GM21786 (cell line): ENCODE measurements around the gene ATP7B.
"Not testable (repeated sequence)": the region's sequence is repeated elsewhere in the genome, so short reads cannot be mapped to it uniquely, and the experiment has no call there.

Experiments used
- ATAC-seq: cut with Tn5 transposase; IDR thresholded peaks from one replicate; pipeline ENCODE4 v1.9.1; 2021; ENCODE audit not compliant: unreplicated experiment

ATP7B gene

DNA sequence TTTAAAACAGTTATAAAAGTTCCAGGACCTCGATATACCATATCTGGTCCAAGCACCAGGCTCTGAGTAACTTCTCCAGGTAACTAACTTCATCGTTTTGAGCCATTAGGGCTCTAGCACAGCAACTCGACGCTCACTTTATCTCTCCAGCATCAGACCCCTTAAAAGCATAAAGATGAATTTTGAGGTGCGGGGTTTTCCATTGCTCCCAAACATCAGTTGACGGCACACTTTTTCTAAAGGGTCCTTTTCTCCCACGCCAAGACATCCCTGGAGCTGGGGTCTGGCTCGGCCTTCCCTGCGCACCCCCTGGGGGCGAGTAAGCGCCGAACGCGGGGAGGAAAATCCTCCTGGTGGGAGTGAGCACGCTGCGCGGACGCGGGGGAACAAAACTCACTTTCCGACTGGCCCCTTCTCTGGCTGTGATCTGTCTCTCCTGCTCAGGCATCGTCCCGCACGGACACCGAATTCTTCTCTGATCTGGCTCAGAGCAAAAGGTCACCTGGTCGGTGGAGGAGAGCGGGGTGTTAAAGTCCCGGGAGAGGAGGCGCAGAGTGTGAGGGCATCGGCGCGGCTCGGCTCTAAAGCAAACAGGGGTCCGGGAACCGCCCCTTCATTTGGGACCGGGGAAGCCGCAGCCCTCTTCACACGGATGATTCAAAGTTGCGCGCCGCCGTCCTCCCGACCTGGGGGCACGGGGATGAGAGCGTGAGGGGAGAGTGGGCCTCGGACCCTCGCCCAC is at the start of gene ATP7B:
Gene ATP7B, minus strand, starts transcription at position 561 of the 742 bp plus-strand sequence. Its CDS starts 113 bp downstream, at position 448.
- peak; percentile 5 for ATAC-seq

DNA sequence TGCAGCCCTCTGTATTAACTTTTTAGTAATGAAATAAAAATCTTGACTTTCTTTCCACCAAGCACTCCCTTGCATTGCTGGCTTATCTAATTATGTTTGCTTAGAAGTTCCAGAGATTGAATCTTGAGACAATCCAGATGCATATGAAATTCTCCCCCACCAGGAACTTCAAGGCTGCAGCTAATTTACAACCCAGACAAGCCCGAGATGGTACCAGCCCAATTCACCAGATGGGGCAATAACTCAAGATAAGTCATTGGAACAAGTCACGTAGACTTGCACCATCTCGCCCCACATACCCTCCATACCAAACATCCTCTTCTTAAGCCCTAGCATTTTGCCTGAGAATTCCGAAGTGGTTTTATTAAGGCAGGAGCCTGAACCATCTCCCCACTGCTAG is 42.2 kb upstream of the ATP7B start:
- ATAC-seq: no peak

DNA sequence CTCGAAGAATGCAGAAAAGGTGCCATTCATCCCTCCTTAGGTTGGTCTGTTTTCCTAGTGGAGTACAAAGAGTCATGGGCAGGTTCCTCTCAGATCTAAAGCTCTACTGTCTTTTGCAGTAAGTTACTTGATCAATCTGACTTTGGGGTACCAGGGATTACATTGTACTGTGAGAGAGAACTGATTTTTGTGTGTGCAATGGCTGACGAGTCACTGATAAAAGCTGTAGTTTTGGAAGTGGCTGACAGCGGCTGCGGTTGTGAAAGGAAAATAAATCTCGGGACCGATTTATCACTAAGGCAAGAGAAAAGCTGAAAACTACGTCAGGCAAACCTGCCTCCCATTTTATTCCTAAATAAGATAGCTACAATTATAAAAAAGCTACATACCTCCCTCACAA is 40.1 kb upstream of the ATP7B start:
- no peak for ATAC-seq

DNA sequence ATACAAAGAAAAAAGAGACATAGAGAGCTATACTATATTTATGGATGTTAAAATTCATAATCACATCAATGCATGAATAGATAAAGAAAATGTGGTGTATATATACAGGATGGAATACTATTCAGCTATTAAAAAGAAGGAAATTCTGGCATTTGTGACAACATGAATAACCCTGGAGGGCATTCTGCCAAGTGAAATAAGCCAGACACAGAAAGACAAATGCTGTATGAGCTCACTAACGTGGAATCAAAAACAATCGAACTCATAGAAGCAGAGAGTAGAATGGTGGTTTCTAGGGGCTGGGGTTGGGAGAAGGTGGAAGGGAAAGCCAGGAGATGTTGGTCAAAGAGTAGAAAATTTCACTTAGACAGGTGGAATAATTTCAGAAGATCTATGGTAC is 37.3 kb upstream of the ATP7B start:
- no peak for ATAC-seq

DNA sequence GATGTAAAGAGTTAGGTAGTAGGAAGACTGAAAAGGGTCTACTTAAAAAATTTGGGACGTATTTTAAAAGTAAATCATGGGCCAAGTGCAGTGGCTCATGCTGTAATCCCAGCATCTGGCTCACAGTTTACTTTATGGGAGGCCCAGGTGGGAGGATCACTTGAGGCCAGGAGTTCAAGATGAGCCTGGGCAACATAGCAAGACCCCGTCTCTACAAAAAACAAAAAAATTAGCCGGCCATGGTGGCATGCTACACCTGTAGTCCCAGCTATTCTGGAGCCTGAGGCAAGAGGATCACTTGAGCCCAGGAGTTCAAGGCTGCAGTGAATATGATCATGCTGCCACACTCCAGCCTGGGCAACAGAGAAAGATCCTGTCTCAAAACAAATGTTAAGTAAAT is 36.2 kb upstream of the ATP7B start:
- no peak for ATAC-seq

DNA sequence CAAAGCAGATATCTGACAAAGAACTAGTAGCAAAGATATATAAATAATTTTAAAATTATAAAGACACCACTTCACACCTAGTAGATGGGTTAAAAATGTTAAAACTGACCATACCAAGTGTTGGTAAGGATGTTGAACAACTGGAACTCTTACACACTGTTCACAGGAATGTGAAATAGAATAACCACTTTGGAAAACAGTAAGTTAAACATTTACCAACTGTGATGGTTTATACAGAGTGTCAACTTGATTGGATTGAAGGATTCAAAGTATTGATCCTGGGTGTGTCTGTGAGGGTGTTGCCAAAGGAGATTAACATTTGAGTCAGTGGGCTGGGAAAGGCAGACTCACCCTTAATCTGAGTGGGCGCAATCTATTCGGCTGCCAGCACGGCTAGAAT is 32.4 kb upstream of the ATP7B start:
- ATAC-seq: no peak

DNA sequence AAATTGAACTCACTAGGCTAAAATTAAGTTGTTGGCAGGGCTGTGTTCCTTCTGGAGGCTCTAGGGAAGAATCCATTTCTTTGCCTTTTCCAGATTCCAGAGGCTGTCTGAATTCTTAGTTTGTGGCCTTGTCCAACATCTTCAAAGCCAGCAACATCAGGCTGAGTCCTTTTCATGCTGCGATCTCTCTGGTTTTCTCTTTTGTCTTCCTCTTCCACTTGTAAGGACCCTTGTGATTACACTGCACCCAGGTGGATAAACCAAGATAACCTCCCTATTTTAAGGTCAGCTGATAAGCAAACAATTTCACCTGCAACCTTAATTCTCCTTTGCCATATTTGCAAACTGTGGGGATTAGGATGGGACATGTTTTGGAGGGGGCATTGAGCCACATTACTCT is 24.8 kb upstream of the ATP7B start:
- ATAC-seq: no peak

DNA sequence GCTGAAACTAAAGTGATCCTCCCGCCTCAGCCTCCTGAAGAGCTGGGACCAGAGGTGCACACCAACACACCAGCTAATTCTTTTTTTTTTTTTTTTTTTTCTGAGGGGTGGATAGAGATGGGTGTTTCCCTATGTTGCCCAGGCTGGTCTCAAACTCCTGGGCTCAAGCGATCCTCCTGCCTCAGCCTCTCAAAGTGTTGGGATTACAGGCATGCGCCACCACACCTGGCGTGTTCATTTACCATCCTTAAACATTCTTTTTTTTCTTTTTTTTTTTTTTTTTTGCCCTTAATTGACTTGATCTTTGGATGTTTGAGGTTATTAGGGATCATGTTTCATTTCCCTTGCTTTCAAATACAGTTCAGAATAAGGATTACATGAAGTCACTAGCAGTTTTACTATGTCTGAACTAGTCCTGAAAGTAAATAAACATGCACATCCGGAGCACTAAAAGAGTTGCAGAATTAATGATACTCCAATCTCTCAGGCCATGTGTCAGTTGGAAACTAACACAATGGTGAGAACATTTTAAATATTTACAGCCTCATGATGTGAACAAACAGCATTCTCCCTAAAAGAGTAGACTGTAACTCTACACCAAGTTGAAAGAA is 23.5 kb upstream of the ATP7B start:
- ATAC-seq: no peak

DNA sequence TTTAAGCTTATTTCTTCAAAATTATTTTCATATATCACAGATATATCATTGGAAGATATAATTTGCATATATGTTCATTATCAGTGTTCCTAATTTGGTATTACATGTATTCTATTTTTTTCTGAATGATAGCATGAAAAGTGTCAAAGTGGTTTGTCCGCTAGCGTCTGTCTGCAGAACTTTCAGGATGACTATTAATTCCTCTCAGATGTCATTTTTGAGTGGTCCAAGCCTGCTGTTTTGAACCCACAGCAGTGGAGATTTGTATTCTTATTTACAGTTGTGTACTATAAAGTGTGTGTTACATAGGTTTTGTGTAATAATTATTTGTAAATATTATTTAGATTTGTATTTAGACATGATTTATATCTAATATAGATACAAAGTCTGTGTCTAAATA is 21.8 kb upstream of the ATP7B start:
- no peak for ATAC-seq

DNA sequence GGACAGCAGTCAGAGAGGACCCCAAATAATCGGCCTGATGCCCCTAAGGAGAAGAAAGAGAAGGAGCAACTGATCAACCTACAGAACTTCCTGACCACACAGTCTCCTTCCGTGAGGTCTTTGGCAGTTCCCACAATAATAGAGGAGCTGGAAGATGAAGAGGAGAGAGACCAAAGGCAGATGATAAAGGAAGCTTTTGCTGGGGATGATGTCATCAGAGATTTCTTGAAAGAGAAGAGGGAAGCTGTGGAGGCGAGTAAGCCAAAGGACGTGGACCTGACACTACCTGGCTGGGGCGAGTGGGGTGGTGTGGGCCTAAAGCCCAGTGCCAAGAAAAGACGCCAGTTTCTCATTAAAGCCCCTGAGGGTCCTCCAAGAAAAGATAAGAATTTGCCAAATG is 19.2 kb upstream of the ATP7B start:
- ATAC-seq: not testable (repeated sequence)

DNA sequence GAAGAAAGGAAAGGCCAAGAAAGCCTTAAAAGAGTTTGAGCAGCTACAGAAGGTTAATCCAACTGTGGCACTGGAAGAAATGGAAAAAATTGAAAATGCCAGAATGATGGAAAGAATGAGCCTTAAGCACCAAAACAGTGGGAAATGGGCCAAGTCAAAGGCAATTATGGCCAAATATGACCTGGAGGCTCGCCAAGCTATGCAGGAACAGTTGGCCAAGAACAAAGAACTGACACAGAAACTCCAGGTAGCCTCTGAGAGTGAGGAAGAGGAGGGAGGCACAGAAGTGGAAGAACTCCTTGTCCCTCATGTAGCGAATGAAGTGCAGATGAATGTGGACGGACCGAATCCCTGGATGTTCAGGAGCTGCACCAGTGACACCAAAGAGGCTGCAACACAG is 18.3 kb upstream of the ATP7B start:
- ATAC-seq: no peak

DNA sequence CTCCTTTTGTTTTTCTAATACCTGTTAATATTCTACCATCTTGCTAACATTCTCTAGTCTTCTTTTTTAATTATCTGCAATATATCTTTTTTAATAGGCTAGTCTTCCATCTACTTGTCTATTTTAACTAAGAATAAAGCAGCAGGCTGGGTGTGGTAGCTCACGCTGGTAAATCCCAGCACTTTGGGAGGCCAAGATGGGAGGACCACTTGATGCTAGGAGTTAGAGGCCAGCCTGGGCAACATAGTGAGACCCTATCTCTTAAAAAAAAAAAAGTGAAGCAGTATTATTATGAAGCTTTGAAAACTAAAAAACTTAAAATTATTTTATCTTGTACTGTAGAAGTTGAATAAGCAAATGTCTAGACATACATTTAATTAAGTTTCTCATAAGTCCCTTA is 16.6 kb upstream of the ATP7B start:
- no peak for ATAC-seq

DNA sequence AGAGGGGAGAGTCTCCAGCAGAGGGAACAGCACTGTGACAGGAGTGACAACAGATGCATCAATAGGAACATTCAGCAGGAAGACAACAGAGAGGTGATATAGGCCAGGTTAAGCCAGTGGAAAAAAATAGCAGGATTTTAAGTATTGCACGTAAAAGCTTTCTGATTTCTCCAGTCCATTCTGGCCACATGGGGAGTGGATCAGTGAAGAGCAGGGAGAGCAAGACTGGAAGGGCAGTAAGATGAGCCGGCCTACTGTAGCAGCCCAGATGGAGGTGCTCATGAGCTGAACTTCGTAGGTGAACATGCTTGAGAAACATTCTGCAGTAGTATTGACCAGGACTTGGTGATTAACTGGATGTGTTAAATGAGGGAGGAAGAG is 15.0 kb upstream of the ATP7B start:
- ATAC-seq: no peak

DNA sequence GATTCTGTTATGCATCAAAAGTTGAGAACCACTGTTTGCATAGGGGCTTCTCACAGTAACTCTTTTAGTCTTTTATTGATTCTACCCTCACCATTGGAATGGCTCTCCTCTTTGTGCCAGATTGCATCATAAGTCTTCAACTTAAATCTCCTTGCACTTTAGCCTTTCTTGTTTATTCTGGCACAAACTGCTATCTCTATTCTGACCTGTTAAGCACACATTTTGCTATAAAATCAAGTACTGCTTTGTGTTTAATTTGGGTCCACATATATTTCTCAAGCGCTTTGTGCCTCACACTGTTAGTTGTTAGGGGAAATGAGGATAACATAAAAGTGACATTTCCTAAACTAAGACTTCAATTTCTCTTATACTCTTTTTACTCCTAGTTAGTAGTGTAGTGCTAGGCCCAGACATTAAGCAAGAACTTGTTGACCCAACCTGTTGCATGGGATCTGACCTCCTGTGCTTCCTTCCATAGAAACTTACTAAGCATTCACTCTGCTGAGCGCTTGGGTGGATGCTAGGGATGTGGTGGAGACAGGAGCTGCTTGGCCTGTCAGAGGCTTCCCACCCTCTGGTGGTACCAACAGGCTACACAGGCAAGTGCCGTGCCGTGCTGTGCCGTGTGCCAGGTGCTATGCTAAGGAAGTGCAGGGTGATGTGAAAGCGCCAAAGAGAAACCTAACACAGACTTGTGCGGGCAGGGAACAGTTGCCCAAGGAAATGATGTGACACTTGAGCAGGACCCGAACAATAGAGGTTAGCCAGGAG is 14.4 kb upstream of the ATP7B start:
- no peak for ATAC-seq

DNA sequence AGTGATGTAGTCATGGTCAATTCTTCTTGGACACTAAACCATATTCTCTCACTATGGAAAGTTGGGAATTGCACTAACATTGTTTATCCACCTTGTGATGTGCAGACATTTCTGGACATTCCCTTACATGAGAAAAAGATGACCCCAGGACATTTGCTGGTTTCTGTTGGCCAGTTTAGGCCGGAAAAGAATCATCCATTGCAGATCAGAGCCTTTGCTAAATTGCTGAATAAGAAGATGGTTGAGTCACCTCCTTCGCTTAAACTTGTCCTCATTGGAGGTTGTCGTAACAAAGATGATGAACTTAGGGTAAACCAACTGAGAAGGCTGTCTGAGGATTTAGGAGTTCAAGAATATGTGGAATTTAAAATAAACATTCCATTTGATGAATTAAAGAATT is 13.2 kb upstream of the ATP7B start, which contains the start of gene UTP14C:
Gene UTP14C, plus strand, starts transcription at position 211 of the 400 bp plus-strand sequence. CDS start 4,114 bp downstream, outside the sequence.
- no peak for ATAC-seq

DNA sequence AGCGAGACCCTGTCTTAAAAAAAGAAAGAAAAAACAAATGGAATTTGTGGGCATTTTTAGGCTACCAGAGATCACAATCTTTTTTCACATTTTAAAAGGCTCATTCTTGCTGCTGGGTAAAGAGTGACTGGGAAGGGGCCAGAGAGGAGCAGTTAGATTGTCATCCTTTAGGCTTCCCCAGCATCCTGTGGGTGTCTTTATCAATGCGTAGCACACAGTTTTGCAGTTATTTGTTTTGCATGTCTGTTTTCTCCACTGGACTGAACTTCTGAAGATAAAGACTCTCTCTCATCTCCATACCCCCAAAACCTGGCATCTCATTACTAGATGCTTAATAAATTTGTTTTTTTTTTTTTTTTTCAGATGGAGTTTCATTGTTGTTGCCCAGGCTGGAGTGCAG is 11.1 kb upstream of the ATP7B start:
- no peak for ATAC-seq

DNA sequence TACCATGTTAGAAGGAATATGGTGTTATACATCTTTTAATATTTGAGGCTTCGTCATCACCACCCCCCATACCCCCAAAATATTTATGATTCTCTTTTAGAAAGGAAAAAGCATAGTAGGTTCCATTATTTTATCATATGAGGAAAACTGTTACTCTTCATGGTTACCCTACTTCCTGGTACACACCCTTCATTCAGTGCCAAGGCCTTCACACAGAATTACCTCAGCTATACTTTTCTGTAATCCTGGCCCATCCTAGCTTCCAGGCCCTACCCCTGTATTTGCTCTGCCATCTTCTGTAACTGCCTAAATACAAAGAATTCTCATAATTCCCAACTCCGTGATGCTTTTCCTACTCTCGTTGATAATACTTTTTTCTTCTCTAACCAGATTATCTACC is 8.9 kb upstream of the ATP7B start:
- ATAC-seq: no peak

DNA sequence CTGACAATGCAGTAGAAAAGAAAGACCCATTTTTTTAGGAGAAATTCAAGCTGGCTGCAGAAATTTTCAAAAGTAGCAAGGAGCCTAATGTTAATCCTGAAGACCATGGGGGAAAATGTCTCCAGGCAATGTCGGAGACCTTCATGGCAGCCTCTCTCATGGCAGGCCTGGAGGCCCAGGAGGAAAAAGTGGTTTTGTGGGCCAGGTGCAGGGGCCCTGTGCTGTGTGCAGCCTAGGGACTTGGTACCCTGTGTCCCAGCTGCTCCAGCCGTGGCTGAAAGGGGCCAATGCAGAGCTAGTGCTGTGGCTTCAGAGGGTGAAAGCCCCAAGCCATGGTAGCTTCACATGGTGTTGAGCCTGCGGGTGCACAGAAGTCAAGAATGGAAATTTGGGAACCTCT is 5.0 kb upstream of the ATP7B start:
- no peak for ATAC-seq

DNA sequence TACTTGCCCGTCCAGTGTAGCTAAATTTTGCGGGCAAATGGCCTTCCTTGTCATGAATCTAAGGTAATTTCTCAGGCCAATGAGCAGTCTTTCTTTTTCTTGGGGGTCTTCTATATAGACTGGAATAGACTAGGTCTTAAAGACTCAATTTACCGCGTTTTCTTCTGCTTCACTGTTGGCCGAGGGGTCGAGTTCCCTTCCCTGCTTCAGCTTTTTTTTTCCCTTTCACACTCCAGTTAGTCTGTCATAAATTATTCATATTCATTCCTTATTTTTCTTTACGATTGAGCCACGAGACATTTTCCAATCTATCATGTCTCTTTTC is 1.2 kb upstream of the ATP7B start:
- ATAC-seq: no peak

DNA sequence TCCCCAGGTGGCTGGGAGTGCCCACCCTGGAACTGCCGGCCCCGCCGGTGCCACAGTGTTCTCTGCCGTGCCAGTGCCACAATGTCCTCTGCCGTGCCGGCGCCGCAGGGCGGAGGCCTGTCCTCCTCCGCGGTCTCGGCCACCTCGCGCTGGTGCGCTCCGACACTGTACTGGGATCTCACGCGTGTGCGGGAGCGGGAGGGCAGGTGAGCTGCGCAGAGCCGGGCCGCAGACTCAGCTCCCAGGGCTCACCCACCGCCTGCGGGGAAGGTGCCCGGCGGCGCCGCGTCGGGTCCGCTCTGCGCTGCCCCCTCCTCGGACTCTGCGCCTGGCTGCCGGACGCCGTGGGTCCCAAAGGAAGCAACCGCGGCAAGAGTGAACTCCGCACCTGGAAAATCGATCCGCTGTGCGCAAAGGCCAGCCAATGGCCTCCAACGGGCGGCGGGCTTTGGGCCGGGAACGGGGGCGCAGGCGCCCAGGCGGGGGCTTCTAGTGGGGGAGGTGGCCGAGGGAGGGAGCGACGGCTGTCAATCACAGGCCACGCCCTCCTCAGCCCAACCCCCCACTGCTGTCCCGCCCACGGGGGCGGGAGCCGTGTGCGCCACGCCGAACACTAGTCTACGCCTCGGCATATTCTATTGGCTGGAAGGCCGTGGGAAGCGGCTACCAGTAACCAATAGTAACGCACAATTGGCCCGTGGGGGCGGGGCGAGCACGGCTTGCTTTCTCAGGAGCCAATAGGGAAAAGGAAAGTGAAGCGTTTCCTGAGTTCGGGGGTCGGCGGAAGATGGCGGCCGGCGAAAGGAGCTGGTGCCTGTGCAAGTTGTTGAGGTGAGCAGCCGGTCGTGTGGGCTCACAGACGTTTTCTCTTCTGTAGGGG is 622 bp upstream of the ATP7B start, which contains the start of gene ALG11:
Gene ALG11, plus strand, starts transcription at position 767 of the 880 bp plus-strand sequence. Its CDS starts 21 bp downstream, at position 788.
- ATAC-seq: peak; percentile 99

DNA sequence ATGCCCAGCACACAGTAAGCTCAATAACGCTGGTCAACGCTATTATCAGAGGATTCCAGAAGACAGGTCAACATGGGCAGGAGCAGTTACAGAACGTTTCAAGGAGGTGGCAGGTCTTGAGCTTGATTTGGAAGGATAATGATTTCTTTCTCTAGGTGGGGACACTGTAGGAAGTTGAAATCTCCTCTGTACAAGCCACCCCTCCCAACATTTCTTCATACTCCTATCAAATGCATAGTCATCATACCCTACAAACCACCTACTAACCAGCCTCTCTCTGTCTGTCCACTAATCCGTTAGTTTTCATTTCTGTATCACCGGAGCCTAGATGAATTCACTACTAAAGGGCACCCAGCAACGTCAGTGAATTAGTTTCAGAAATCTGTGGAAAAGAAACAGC is 1.3 kb downstream of the ATP7B start:
- no peak for ATAC-seq
